ENCODE measurements around the gene NRP1.

DNA sequence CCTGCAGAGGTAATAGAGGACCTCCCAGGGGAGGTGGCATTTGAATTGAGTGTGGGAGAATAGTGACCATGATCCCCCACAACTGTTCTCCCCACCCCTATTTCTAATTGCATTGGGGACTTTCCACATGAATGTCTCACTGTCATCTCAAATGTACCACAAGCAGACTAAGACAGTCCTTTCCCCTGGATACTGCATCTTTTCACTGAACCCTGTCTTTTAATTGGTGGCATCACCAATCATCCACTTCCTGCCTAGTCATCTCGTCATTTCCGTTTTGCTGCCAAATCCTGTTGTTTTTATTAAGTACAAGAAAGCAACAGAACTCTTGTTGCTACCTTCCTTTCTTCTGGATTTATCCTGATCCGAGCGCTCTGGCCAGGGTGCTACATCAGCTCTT lies 120.3 kb downstream of the NRP1 start:
- TF ChIP-seq CTCF (conservative IDR thresholded peaks at IDR 0.05; ENCODE audit: low read depth, low read length) (no peak), EZH2 (IDR thresholded peaks at IDR 0.05; ENCODE audit: borderline replicate concordance, low read depth, low read length, poor library complexity, severe bottlenecking) (no peak)
